HG03175 (cell line): ENCODE measurements around the gene UPF2.
"Not testable (repeated sequence)": the region's sequence is repeated elsewhere in the genome, so short reads cannot be mapped to it uniquely, and the experiment has no call there.

ENCODE experiments used
- ATAC-seq: cut with Tn5 transposase; IDR thresholded peaks from one replicate; pipeline ENCODE4 v1.9.1; 2021; ENCODE audit warnings: mild to moderate bottlenecking, moderate library complexity; ENCODE audit not compliant: unreplicated experiment

The UPF2 gene

DNA sequence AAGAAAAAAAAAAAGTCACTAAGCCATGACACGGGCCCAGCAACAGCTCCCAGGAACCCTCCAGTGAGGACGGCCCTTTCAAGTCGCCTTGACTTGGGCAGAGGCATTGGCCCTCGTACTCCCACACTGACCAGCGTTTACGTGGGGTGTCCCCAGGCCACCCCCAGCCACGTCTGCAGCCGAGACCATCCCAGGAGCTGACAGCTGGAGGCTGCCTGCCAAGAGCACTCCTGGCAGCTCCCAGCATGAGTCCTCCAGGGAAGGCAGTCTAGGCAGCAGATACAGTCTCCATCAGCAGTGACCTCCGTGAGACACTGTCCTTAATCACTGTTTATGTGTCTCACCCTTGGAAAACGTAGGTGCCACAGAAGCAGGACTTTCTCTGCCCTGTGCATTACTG, 133.0 kb downstream of the UPF2 start:
- ATAC-seq = no peak

DNA sequence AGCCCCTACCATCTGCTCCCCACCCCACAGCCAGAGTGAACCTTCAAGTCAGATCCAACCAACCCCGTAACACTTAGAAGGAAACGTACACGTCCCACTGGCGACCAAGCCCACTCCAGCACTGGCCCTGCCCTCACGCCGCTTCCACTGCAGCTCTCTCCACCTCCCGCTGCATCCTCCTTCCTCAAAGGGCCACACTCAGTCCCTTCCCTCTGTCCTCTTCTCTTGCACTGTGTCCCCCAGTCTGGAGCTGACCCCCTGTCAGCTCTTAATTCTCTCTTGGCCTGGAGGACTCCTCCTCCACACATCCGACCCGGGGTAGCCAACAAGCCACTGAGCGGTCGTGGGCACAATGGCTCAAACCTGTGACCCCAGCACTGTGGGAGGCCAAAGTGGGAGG, 133.6 kb downstream of the UPF2 start:
- no peak for ATAC-seq

DNA sequence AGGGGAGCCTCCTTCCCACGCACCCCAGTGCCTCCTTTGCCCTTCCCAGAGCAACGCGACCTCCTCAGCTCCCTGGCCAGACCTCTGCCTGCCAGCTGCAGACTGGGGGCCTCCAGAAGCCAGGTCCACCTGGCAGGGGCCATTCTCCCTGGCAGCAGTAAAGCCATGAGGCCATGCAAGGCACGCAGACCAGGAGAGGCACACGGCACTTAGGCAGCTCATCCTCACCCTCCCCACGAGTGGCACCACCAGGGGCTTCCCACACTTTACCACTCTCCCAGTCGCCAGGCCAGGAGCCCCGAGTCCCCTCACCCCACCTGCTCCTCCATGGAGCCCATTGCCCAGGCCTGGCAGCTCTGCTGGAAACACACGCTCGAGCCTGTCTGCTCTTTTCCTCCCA, 134.1 kb downstream of the UPF2 start:
- ATAC-seq = no peak

DNA sequence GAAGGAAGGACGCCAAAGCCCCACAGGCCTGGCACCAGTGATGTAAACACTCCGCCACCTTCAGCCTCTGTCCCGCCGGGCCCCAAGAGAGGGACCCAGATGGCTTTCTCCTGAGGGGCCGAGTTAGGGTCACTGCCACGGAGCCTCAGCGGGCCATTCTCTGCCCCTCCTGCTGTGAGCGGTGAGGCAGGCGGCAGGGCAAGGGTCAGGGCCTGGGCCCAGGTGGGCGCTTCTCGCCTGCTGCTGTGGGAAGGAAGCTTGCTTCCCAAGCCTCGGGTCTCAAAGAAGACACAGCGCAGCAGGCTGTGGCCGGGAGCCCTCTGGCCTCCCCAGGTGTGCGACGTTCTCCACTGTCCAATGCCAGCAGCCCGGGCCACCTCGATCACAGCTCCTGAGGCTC, 134.7 kb downstream of the UPF2 start:
- no peak for ATAC-seq

DNA sequence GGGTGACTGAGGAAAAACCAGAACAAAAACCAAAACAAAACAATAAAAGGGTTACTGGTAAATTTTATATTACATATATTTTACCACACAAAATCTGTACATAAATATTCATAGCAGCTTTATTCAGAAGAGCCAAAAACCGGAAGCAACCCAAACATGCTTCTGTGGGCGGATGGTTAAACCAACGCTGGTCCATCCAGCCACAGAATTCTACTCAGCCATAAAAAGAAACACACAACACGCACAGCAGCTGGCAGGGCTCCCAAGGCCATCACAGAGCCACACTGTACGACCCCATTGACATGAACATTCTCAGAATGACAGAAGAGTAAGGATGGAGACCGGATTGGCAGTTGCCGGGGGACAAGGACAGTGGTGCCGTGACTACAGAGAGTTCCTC, 135.9 kb downstream of the UPF2 start:
- no peak for ATAC-seq

DNA sequence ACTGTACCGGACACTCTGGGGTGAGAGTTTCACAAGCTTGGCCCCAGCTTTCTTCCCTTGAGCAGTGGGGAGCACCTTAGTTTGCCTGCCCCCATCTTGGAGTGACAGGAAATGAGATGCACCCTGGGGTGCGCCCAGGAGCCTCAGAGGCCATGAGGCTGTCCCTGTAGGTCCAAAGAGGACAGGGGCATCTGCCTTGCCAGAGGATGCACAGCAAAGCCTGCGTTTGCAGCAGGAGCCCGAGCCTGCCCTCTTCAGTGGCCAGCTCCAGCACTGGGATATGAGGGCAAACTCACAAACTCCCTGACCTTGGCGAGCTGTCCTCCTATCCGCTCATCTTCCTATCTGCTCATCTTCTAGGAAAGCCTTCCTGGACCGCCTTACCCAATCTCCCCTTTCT, 140.0 kb downstream of the UPF2 start:
- ATAC-seq = no peak

DNA sequence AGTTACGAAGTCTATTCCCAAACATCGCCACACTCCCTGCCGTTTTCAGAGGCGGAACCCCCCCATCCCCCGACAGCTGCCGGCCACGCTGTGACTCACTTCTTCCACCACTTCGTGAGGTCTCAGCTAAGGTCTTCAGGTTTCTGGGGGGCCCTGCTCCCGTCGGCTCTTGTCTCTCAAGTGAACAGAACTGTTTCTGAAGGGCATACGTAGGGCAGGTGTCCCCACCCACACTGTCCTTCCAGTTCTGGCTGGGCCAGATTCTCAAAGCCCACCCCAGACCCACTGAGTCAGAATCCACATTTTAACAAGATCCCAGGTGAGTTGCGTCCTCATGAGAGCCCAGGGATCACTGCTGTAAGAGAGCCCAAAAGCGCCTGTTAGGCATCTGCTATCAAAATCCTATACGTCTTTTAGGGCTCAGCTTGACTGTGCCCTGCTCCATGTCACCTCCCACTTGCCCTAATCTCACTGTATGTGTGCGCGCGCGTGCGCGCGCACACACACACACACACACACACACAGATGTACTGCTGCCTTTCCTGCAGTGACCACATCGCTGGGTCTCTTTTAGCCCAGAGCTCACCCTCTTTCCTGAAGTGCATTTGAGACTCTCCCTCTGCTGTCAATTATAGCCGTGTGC, 140.7 kb downstream of the UPF2 start:
- ATAC-seq = no peak

DNA sequence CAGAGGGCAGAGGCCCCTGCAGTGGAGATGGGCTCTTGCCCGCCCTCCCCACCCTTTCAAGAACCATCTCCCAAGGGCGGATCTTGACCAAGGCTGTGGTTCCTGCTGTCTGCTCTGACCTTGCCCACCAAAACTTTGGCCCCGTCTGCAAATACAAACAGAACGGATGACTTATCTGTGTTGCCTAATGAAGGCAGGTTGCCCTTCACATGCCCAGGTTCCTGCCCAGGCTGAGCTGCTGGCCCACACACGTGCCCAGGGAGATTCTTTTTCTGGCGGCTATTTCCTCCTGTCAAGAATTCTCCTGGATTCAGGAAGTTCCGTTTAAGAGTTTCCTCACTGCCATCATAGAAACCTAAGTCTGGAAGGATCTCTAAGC, 141.2 kb downstream of the UPF2 start:
- no peak for ATAC-seq

DNA sequence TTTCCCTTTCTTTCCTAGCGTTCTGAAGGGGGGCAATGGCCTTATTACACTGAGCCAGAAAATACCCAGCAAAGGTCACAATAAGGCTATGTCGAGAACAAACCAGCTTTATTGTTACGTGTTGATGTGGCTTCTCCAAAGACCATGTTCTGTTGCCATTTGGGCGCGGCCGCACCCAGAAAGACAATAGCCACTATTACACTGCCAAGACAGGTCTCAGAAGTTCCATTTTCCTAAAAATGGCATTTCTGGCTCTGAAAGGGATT, 141.6 kb downstream of the UPF2 start:
- no peak for ATAC-seq

DNA sequence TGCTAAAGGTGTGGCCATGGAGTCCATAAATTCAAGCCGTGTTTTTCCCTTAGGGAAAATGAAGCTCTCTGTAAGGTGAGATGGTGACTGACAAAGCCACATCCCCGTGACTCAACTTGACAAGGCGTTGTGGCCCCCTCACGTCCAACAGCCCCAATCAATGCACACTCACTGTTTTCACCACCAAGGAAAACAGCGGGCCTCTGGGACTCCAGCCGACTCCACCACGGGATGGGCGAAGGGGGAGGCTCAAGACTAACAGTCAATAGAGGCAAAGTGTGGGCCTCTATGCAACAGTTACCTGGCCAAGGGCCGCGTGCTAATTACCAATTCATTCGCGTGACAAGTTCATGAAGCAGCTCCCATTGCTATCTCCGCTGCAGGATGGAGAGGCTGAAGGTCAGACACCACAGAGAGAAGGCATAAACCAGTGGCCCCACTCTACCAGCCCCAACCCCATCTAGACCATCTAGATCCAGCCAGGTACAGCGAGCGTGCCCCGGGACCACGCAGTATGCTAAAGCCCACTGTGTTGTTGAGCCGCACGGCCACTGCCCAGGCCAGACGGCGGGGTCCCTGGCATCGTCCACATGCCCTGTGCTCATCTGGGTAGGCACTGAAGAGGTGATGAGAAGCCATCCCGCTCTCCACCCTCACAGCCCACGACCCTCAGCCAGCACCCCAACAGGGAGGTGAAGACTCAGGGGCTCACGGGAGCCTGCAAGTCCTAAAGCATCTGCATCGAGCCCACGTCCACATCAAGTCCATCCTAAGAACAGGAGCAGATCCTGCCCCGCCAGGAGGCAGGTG, 143.3 kb downstream of the UPF2 start:
- ATAC-seq = no peak

DNA sequence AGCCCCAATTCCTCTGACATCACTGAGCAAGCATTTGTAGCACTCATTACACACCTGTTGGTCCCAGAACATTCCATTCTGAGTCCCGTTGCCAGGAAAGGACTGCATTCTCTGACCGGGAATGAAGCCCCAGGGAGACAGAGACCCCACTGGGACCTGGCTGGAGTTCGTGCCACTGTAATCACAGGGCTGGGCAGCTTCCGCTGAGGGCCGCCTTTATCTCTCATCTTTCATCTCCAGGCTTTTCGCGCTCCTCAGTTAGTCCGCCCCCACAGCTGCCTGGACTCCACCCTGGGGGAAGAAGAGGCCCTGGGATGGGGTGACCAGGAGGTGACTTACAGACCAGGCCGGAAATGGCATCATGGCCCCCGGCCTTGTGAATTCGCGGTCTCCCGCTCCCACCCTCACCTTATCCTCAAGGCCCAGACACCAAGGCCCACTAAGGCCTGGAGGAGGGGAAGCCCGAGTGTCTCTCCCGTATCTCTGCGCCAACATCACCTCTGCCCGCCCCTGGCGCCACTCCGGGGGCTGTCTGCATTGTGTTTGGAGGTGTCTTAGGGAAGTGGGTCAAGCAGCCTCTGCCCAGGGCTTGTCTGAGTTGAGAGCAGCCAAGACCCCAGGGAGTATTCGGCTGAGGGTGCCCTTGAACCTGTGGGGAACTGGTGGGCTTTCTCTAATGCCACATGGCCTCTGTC, 144.1 kb downstream of the UPF2 start:
- no peak for ATAC-seq

DNA sequence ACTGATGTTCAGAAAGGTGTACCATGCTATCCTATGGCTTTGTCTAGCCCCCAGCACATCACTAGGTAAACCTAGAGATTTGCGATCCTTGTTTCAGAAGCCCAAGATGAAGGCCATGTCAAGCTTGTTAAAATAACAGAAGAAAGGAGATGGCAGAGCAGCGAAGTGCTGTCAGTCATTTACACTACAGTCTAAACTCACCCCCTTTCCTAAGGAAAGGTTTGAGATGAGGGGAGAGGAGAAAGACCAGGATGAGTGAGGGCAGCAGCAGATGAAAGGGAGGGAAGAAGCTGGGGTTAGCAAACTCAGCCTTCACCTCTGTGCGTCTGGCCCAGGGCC, 144.6 kb downstream of the UPF2 start:
- no peak for ATAC-seq

DNA sequence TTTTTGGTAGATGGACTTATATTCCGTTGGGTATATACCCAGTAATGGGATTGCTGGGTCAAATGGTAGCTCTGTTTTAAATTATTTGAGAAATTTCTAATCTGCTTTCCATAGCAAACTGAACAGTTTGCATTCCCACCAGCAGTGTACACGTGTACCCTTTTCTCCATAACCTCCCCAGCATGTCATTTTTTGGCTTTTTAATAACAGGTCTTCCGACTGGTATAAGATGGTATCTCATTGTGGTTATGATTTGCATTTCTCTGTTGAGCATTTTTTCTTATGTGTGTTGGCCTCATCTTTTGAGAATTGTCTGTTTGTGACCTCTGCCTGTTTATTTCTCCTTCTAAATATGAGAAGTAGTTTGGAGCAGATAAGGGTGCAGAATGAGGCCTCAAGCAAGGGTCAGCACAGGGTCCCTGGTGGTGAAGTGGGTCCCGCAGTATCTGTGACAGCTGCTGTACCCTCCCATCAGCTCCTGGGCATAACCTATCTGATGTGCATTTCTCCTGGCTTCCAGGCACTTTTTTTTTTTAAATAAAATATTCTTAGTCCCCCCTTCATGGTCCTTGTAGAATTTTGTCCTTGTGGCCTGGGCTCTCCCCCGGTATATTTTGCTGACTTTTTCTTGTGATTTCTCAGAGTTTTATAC, 145.9 kb downstream of the UPF2 start:
- ATAC-seq = no peak

DNA sequence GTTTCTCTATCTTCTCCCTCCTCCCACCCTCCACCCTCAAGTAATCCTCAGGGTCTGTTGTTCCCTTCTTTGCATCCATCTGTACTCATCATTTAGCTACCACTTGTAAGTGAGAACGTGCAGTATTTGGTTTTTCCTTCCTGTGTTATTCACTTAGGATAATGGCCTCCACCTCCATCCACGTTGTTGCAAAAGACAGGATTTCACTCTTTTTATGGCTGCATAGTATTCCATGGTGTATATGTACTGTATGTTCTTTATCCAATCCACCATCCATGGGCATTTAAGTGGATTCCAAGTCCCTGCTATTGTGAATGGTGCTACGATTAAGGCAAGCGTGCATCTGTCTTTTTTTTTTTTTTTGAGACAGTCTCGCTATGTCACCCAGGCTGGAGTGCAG, 147.0 kb downstream of the UPF2 start:
- no peak for ATAC-seq

DNA sequence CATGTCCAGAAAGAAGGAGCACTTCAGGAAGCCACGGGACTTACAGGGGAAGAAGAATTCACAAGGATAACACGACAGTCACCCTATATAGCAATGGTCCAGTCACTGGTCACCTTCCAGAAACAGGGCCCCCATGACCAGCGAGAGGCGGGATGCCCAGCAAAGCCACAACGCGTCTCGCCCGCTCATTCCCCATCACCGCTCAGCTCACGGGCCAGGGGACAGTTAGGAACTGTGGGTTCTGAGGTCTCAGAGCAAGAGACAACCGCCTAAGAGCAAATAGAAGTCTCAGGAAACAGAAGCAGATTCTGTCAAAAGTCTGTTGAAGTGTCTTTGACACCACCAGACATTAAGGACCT, 147.5 kb downstream of the UPF2 start:
- ATAC-seq = no peak

DNA sequence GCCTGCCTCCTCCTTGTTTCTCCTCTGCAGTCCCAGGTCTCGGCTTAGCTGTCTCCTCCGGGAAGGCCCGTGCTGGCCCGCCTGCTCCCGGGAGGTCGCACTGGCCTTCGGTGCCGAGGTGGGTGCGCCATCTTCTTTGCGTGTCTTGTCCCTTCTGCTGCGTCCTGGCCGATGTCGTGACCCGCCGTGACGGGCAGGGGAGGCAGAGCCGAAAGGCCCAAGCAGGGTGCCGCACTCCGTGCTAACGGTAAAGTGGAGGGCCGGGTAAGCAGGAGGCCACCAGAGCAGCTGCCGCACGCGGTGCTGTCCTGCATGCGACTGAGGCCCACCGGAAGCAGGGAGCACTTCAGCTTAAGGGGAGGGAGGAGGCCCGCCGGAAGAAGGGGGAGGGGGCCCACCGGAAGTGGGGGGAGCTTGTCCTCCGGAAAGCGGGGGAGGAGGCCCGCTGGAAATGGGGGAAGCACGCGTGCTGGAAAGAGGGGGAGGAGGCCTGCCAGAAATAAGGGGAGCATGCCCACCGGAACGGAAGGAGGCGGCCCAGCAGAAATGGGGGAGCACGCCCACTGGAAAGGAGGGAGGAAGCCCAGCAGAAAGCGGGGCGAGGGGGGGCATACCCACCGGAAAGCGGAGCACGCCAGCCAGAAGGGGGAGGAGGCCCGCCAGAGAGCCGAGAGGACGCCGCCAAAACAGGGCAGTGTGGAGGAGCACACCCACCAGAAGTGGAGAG, 148.1 kb downstream of the UPF2 start:
- ATAC-seq = no peak

DNA sequence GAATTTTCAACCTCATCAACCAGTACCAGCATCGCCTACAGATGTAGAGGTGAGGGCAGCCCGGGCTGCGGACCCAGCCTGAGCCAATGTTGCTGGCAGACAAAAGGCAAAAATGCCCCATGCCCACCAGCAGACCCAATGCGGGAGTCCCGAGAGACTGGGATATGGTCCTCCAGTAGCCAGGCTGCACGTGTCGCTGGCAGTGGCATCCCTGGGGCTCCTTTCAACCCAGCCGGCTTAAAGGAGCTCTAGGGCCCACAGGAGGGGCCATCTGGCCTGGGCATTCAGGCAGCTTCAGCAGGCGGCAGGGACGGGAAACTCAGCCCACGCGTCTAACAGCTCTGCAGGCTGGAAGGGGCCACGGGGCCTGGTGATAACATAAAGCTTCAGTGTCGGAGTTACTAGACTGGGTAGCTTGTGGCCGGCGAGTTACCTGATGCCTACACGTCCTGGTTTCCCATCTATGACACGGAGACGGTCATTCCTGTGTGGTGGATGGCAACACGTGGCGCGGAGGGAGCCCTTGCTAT, 148.8 kb downstream of the UPF2 start:
- no peak for ATAC-seq

DNA sequence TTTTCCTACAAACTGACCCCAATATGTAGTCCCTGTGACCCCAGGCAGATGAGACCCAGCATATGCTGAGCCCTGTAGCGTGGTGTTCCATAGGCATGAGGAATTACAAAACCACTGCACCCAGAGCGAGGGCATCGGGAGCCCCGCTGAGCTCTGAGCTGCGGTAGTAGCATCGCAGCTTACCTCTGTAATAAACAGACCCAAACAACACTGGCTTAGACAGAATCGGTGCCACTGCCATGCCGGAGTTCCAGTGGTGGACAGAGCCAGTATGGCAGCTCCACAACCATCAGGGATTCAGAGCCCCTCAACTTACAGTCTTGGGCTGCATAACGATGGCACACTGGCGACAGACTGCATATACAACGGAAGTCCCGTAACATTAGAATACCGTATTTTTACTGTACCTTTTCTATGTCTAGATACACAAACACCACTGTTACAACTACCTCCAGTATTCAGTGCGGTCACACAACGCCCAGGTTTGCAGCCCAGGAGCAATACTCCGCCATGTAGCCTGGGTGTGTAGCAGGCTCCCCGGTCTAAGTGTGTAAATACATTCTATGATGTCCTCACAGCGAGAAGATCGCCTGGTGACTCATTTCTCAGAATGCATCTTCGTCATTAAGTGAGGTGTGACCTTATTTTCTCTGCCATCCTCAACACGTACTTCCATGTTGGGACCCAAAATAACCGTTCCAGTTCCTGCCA, 150.7 kb downstream of the UPF2 start:
- ATAC-seq = no peak

DNA sequence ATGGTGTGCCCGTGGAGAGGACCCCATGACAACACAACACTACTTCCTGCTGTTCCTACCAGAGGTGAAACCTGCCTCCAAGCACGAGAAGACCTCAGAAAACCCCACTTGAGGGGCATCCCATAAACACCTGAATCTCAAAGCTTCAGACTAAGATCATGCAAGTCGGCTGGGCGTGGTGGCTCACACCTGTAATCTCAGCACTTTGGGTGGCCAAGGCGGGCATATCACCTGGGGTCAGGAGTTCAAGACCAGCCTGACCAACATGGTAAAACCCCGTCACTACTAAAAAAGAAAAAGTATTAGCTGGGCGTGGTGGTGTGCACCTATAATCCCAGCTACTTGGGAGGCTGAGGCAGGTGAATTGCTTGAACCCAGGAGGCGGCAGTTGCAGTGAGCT, 153.3 kb downstream of the UPF2 start:
- not testable (repeated sequence) for ATAC-seq

DNA sequence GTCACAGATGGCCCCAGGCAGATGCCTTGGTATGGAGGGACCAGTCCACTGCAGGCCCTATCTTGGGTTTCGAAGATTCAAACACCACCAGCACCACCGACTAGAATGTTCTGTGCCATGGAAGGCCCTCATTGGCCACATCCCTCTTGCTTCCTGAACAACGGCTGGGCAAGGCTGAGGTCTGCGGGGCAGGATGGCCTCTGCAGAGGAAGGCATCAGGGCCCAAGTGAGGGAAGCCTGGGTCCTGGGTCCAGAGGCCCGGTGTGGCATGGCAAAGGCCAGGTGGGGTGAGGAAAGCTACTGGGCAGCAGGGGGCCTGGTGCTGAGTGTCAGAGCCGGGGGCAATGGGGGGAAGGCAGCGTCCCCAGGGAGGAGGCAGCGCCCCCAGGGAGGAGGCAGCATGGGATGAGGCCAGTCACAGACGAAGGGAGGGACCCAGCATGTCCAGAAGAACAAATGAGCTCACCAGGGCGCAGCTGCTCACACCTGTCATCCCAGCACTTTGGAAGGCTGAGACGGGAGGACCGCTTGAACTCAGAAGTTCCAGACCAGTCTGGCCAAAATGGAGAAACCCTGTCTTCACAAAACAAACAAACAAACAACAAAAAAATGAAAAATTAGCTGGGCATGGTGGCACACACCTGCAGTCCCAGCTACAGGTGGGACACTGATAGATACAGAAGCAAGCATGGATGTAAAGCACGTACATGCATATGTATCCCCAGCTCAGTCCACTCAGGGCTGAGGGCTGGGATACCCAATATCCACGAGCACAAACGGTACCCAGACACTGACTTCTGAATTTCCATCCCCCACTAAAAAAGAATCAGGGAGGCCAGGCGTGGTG, 155.0 kb downstream of the UPF2 start:
- ATAC-seq = no peak
